Measurements from ENCODE around the gene NACC2. TPM values are rescaled to one million over a fixed set of nuclear protein-coding genes. Genes with fewer than 3 reads are reported as not detected.

NACC2 gene
- total and polyA plus RNA-seq, 2 donors (not counting 1 experiment from before 2014, with no cell fraction given), result 12.3 to 18.2 TPM

DNA sequence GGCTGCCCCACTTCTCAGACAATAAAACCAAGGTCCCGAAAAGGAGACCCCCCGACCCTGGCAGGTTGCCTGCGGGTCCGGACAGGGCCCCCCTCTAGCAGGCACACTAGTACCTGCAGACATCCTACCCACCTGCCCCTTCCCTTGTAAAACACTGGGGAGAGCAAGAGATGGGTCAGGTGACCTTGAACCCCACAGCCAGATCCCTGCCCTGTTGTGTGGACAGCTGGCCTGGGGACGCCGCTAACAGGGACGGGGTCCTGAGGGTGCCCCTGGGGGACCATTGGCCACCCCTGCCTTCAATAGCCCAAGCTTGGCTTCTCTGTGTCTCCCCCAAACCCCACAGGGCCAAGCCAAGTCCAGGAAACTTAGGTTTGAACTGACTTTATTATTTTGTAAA lies 88.9 kb downstream of the NACC2 start:
- peaks cover 6% of the 10 kb centered on the region for H3K36me3 ChIP-seq (ENCODE audit: control insufficient read depth, insufficient read depth, low read length)
- H3K4me2 ChIP-seq (ENCODE audit: extremely low read depth, insufficient read depth, low read length), result no peak overlapping the region
- H3K9me3 ChIP-seq (ENCODE audit: control insufficient read depth, insufficient read depth, low read depth, low read length), result no peaks in the 10 kb centered on the region
- no peak overlapping the region for H3K9ac ChIP-seq (ENCODE audit: insufficient read depth, low read length)
- H3K4me1 ChIP-seq (ENCODE audit: control insufficient read depth, extremely low read depth, insufficient read depth, low read length), result peaks cover 14% of the 10 kb centered on the region
- no peak for DNase-seq (ENCODE audit: low read depth in 2 of 2)
- no peak overlapping the region for H3K27ac ChIP-seq (ENCODE audit: insufficient read depth, low read length)
- no peaks in the 10 kb centered on the region for H3K27me3 ChIP-seq (ENCODE audit: control insufficient read depth, insufficient read depth, low read length)
- no peak overlapping the region for H3K4me3 ChIP-seq (replicated peaks in 1 of 4; ENCODE audit: control extremely low read depth in 1 of 4, insufficient read depth in 1 of 4, low read depth in 3 of 4, low read length in 4 of 4)
- no peaks in the 10 kb centered on the region for H4K20me1 ChIP-seq (ENCODE audit: control insufficient read depth, extremely low read depth, insufficient read depth, low read length)
- TF ChIP-seq EZH2 (IDR thresholded peaks at IDR 0.05; ENCODE audit: low read length, missing control alignments), result no peak
- TF ChIP-seq, protein P1, sequence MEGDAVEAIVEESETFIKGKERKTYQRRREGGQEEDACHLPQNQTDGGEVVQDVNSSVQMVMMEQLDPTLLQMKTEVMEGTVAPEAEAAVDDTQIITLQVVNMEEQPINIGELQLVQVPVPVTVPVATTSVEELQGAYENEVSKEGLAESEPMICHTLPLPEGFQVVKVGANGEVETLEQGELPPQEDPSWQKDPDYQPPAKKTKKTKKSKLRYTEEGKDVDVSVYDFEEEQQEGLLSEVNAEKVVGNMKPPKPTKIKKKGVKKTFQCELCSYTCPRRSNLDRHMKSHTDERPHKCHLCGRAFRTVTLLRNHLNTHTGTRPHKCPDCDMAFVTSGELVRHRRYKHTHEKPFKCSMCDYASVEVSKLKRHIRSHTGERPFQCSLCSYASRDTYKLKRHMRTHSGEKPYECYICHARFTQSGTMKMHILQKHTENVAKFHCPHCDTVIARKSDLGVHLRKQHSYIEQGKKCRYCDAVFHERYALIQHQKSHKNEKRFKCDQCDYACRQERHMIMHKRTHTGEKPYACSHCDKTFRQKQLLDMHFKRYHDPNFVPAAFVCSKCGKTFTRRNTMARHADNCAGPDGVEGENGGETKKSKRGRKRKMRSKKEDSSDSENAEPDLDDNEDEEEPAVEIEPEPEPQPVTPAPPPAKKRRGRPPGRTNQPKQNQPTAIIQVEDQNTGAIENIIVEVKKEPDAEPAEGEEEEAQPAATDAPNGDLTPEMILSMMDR (conservative IDR thresholded peaks at IDR 0.05 in 1 of 2, IDR thresholded peaks at IDR 0.05 in 1 of 2; ENCODE audit: low read depth in 1 of 2, low read length in 2 of 2), result no peak
- no peaks in the 10 kb centered on the region for H3K79me2 ChIP-seq (ENCODE audit: control insufficient read depth, insufficient read depth, low read length)
- no peak overlapping the region for H2AFZ ChIP-seq (ENCODE audit: low read length)

DNA sequence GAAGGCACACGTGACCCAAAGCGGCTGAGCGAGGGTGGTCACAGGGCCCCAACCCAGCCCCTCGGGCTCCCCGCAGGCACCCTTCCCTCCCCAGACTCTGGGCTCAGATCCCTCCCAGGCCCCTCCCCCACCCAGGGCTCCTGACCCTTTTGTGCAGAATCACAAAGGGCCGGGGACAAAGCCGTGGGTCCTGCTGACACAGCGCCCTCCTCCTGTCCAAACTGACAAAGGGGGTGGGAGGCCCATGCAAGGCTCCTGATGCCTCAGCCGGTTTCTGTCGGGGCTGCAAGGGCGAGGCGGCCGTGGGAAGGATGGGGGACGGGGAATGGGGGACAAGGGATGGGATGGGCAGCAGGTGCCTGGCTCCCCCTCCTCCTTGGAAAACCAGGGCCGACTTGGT lies 90.4 kb downstream of the NACC2 start:
- no peak for DNase-seq (ENCODE audit: low read depth in 2 of 2)
- H3K36me3 ChIP-seq (ENCODE audit: control insufficient read depth, insufficient read depth, low read length), result peaks cover 4% of the 10 kb centered on the region
- no peaks in the 10 kb centered on the region for H4K20me1 ChIP-seq (ENCODE audit: control insufficient read depth, extremely low read depth, insufficient read depth, low read length)
- TF ChIP-seq EZH2 (IDR thresholded peaks at IDR 0.05; ENCODE audit: low read length, missing control alignments), result no peak
- TF ChIP-seq, protein P1 (conservative IDR thresholded peaks at IDR 0.05 in 1 of 2, IDR thresholded peaks at IDR 0.05 in 1 of 2; ENCODE audit: low read depth in 1 of 2, low read length in 2 of 2), result no peak
- no peaks in the 10 kb centered on the region for H3K9me3 ChIP-seq (ENCODE audit: control insufficient read depth, insufficient read depth, low read depth, low read length)
- H3K27ac ChIP-seq (ENCODE audit: insufficient read depth, low read length), result no peak overlapping the region
- H3K4me2 ChIP-seq (ENCODE audit: extremely low read depth, insufficient read depth, low read length), result no peak overlapping the region
- no peaks in the 10 kb centered on the region for H3K79me2 ChIP-seq (ENCODE audit: control insufficient read depth, insufficient read depth, low read length)
- peaks cover 14% of the 10 kb centered on the region for H3K4me1 ChIP-seq (ENCODE audit: control insufficient read depth, extremely low read depth, insufficient read depth, low read length)
- H3K9ac ChIP-seq (ENCODE audit: insufficient read depth, low read length), result no peak overlapping the region
- no peak overlapping the region for H2AFZ ChIP-seq (ENCODE audit: low read length)
- no peaks in the 10 kb centered on the region for H3K27me3 ChIP-seq (ENCODE audit: control insufficient read depth, insufficient read depth, low read length)
- H3K4me3 ChIP-seq (replicated peaks in 1 of 4; ENCODE audit: control extremely low read depth in 1 of 4, insufficient read depth in 1 of 4, low read depth in 3 of 4, low read length in 4 of 4), result no peak overlapping the region

DNA sequence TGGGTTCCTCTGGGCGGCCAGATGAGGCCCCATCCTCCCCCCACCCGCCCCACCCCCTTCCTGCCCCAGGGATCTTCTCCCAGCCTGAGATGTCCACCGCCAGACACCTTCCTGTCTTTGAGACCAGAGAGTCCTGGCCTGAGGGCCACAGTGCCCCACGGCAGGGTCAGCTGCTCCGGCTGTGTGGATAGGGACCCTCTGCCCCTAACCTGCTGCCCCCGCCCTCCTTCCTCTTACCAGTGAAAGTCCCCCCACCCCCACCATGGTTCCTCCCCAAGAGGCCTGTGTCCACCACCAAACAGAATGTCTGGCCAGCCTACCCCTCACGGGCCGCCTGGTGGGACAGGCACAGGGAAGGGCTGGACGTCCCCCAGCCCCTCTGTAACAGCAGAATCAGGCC lies 90.9 kb downstream of the NACC2 start:
- no peak overlapping the region for H3K9ac ChIP-seq (ENCODE audit: insufficient read depth, low read length)
- H2AFZ ChIP-seq (ENCODE audit: low read length), result no peak overlapping the region
- no peak overlapping the region for H3K27ac ChIP-seq (ENCODE audit: insufficient read depth, low read length)
- DNase-seq (ENCODE audit: low read depth in 2 of 2), result no peak
- H3K4me3 ChIP-seq (replicated peaks in 1 of 4; ENCODE audit: control extremely low read depth in 1 of 4, insufficient read depth in 1 of 4, low read depth in 3 of 4, low read length in 4 of 4), result no peak overlapping the region
- no peaks in the 10 kb centered on the region for H3K27me3 ChIP-seq (ENCODE audit: control insufficient read depth, insufficient read depth, low read length)
- H3K4me1 ChIP-seq (ENCODE audit: control insufficient read depth, extremely low read depth, insufficient read depth, low read length), result peaks cover 14% of the 10 kb centered on the region
- TF ChIP-seq EZH2 (IDR thresholded peaks at IDR 0.05; ENCODE audit: low read length, missing control alignments), result no peak
- TF ChIP-seq, protein P1 (conservative IDR thresholded peaks at IDR 0.05 in 1 of 2, IDR thresholded peaks at IDR 0.05 in 1 of 2; ENCODE audit: low read depth in 1 of 2, low read length in 2 of 2), result no peak
- no peaks in the 10 kb centered on the region for H3K9me3 ChIP-seq (ENCODE audit: control insufficient read depth, insufficient read depth, low read depth, low read length)
- no peak overlapping the region for H3K4me2 ChIP-seq (ENCODE audit: extremely low read depth, insufficient read depth, low read length)
- no peaks in the 10 kb centered on the region for H4K20me1 ChIP-seq (ENCODE audit: control insufficient read depth, extremely low read depth, insufficient read depth, low read length)
- peaks cover 4% of the 10 kb centered on the region for H3K36me3 ChIP-seq (ENCODE audit: control insufficient read depth, insufficient read depth, low read length)
- H3K79me2 ChIP-seq (ENCODE audit: control insufficient read depth, insufficient read depth, low read length), result no peaks in the 10 kb centered on the region

Data from fibroblast of lung (primary cell).